Renal cortex interstitium (tissue), 11 donors: Measurements from ENCODE around the gene NCK2. TPM values are rescaled to one million over a fixed set of nuclear protein-coding genes. Genes with fewer than 3 reads are reported as not detected.
A peak's percentile ranks its signal among the peaks of the same experiment; 100 is the strongest.

Experiments used
- DNase-seq, 11 donors: peaks; one replicate each; pipeline ENCODE4 v3.0.0-alpha.2; 2013; ENCODE audit warnings: low read depth in 9 of 11, low spot score in 4 of 11; ENCODE audit errors: extremely low read depth in 1 of 11
- polyA plus RNA-seq, 3 donors: library from polyadenylated mRNA; unstranded; fragments of 120-200 nt; gene quantifications; one replicate each; pipeline ENCODE4 v1.2.1, GENCODE V29; 2013; ENCODE audit not compliant: insufficient read length in 3 of 3

Gene NCK2
- polyA plus RNA-seq, 3 donors: 62.9 to 81.7 (median 64.3) TPM

GRCh38 chr2:105797298-105797819 lies 52.6 kb downstream of the NCK2 start:
- no peak for DNase-seq

- DNase-seq: no peak
Measured at GRCh38 chr2:105798595-105798994, 53.9 kb downstream of the NCK2 start.

GRCh38 chr2:105800036-105800713 lies 55.5 kb downstream of the NCK2 start:
- DNase-seq: no peak

- DNase-seq: no peak
Measured at GRCh38 chr2:105800953-105801635, 56.4 kb downstream of the NCK2 start.

GRCh38 chr2:105801961-105802360 lies 57.2 kb downstream of the NCK2 start:
- DNase-seq: no peak

- no peak for DNase-seq
Measured at GRCh38 chr2:105802587-105802986, 57.9 kb downstream of the NCK2 start.

- DNase-seq: no peak
Measured at GRCh38 chr2:105803337-105803736, 58.6 kb downstream of the NCK2 start.

GRCh38 chr2:105803773-105804172 lies 59.1 kb downstream of the NCK2 start:
- DNase-seq: no peak

- no peak for DNase-seq
Measured at GRCh38 chr2:105804266-105804665, 59.6 kb downstream of the NCK2 start.

- no peak for DNase-seq
Measured at GRCh38 chr2:105806996-105807395, 62.3 kb downstream of the NCK2 start.

- DNase-seq: no peak
Measured at GRCh38 chr2:105808423-105809096, 63.8 kb downstream of the NCK2 start.

GRCh38 chr2:105809097-105809473 lies 64.4 kb downstream of the NCK2 start:
- no peak for DNase-seq

GRCh38 chr2:105809723-105810122 lies 65.0 kb downstream of the NCK2 start:
- DNase-seq: no peak

GRCh38 chr2:105812180-105813044 lies 67.7 kb downstream of the NCK2 start:
- DNase-seq: peak in 3 of 11 donors; percentile 17 to 24 (median 18)

GRCh38 chr2:105813045-105813315 lies 68.3 kb downstream of the NCK2 start:
- no peak for DNase-seq

GRCh38 chr2:105813405-105813804 lies 68.7 kb downstream of the NCK2 start:
- DNase-seq: no peak

- no peak for DNase-seq
Measured at GRCh38 chr2:105814291-105814940, 69.7 kb downstream of the NCK2 start.

- no peak for DNase-seq
Measured at GRCh38 chr2:105815401-105815800, 70.7 kb downstream of the NCK2 start.

- no peak for DNase-seq
Measured at GRCh38 chr2:105820151-105820550, 75.4 kb downstream of the NCK2 start.
